Panc1 (cell line): ENCODE results near the gene TADA1. TPM values are rescaled to one million over a fixed set of nuclear protein-coding genes. Genes with fewer than 3 reads are reported as not detected.

Experiments used
- ATAC-seq: fragments of 200-7000 bp; cut with Tn5 transposase; 2 replicates; pipeline ENCODE4 v1.9.1; 2020; ENCODE audit warnings: mild to moderate bottlenecking, moderate library complexity
- BruUV-seq: library from RNA; stranded (reverse); fragments of 400-500 nt; replicated peaks from 2 replicates; lab custom pipeline; 2021; lab: Mats Ljungman, UMichigan
- CTCF ChIA-PET: fragments of 300-600 bp; sonication (Branson Sonifier 250); formaldehyde crosslinking; loops from one replicate; lab custom pipeline; 2022; ENCODE audit warnings: antibody characterized with exemption; lab: Charles Lee
- POLR2A ChIA-PET: fragments of 300-600 bp; sonication (Branson Sonifier 250); formaldehyde crosslinking; loops from one replicate; lab custom pipeline; 2022; ENCODE audit warnings: antibody characterized with exemption; lab: Charles Lee
- DNase-seq: peaks from one replicate; pipeline ENCODE4 v3.0.0-alpha.2; 2010; ENCODE audit warnings: low read depth, low spot score
- H3K27ac ChIP-seq: 2 replicates; pipeline ENCODE4 v1.5.1; 2011; ENCODE audit warnings: mild to moderate bottlenecking, low read length, inconsistent platforms
- H3K27me3 ChIP-seq: fragments of 200-500 bp; sonication (Bioruptor generic); 2 replicates; pipeline ENCODE4 v1.6.0; 2014; ENCODE audit warnings: low read length, inconsistent platforms; ENCODE audit not compliant: control insufficient read depth, insufficient read depth
- H3K36me3 ChIP-seq: fragments of 200-500 bp; sonication (Bioruptor generic); 2 replicates; pipeline ENCODE4 v1.5.1; 2014; ENCODE audit warnings: inconsistent platforms, mild to moderate bottlenecking, low read length, moderate library complexity; ENCODE audit not compliant: control insufficient read depth, insufficient read depth
- H3K4me1 ChIP-seq: 2 replicates; pipeline ENCODE4 v1.5.1; 2011; ENCODE audit warnings: inconsistent platforms, mild to moderate bottlenecking, low read length, moderate library complexity; ENCODE audit not compliant: control insufficient read depth, insufficient read depth
- H3K4me3 ChIP-seq, 2 experiments: 2 replicates each; pipeline ENCODE4 v1.5.1; 2011 to 2012; ENCODE audit warnings: low read depth in 2 of 2, low read length in 2 of 2, mild to moderate bottlenecking in 2 of 2, inconsistent platforms in 1 of 2, moderate library complexity in 1 of 2
- H3K9me3 ChIP-seq: fragments of 200-500 bp; sonication (Bioruptor generic); 2 replicates; pipeline ENCODE4 v1.5.1; 2014; ENCODE audit warnings: low read depth, mild to moderate bottlenecking, inconsistent platforms, low read length, moderate library complexity; ENCODE audit not compliant: control insufficient read depth, insufficient read depth
- POLR2AphosphoS5 ChIP-seq: IDR thresholded peaks from 2 replicates; pipeline ENCODE4 v1.6.1; 2012; ENCODE audit warnings: mild to moderate bottlenecking, low read depth, low read length, moderate library complexity
- SIN3A ChIP-seq: IDR thresholded peaks from 2 replicates; pipeline ENCODE4 v1.6.1; 2012; ENCODE audit warnings: low read depth, mild to moderate bottlenecking, low read length, moderate library complexity, borderline replicate concordance; ENCODE audit not compliant: insufficient read depth
- TCF7L2 ChIP-seq: IDR thresholded peaks from 2 replicates; pipeline ENCODE4 v1.6.1; 2011; ENCODE audit warnings: mild to moderate bottlenecking, low read depth, low read length, inconsistent platforms
- in situ Hi-C: cut with HindIII; loops from 2 replicates; pipeline ENCODE4 v1.10.0; 2016; ENCODE audit warnings: low sequenced_read_pairs, low pct_unique_long_range_greater_than_20kb
- intact Hi-C: fragments of 100-400 bp; cut with micrococcal nuclease; formaldehyde crosslinking; loops from one replicate; pipeline ENCODE4 v1.10.0; 2022; ENCODE audit not compliant: unreplicated experiment
- total RNA-seq: library from RNA; stranded (reverse); gene quantifications from one replicate; pipeline ENCODE4 v1.2.1, GENCODE V29; 2021; ENCODE audit not compliant: unreplicated experiment
- TF ChIP-seq, protein P1 (sequence below): fragments of 450-650 bp; IDR thresholded peaks from 2 replicates; pipeline ENCODE4 v1.5.1; 2017; ENCODE audit warnings: mild to moderate bottlenecking
- TF ChIP-seq, protein P2 (sequence below), 2 experiments: IDR thresholded peaks; 2 replicates each; pipeline ENCODE4 v1.6.1; 2011 to 2012; ENCODE audit warnings: low read depth in 2 of 2, control low read depth in 1 of 2, low read length in 1 of 2, mild to moderate bottlenecking in 1 of 2, moderate library complexity in 1 of 2; ENCODE audit not compliant: insufficient read depth in 1 of 2

TADA1 gene
- total RNA-seq, 1 experiment from 2014 or later, result 12.3 TPM

DNA sequence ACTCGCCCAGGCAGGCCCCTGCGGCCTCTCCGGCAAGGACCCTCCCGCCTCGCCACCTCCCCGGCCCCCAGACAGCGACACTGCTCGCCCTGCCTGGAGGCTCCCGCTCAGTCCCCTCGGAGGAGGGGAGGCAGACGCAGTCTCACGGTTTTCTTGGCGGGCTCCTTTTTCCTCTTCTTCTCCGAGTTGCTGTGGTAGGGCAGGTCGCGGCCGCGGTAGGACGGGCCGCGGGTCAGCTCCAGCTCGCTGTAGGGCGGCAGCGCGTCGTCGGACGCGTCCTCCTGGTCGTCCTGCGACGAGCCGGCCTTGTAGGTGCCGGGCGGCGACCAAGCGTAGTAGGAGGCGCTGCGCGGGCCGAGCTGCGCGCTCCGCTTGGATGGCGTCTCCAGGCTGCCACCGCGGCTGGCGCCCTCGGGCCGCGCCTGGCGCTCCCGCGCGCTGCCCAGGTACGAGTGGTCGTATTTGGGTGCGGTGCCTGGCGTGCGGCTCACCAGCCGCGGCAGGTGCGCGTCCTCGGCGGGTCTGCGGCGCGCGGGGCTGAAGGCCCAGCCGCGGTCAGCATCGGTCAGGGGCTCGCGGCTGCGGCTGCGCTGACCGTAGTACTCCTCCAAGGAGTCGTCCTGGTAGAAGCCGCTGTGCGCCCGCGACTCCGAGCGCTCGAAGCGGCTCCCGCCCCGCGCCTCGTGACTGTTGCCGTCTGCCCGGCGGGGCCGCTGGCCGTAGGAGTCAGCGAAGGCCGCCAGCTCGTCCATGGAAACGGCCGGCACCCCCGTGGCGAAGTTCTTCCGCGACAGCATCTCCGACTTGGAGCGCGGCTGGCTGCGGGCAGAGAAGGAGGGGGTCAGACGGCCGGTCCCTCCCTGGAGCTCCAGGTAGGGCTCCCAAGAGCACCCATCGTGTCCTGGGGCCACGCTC is 44.8 kb upstream of the TADA1 start:
- Histone ChIP-seq H3K27me3 (peaks cover 13% of the 10 kb centered on the region), H3K9me3 (no peaks in the 10 kb centered on the region), H3K4me1 (no peaks in the 10 kb centered on the region), H3K4me3 (no peak overlapping the region), H3K36me3 (no peaks in the 10 kb centered on the region), H3K27ac (no peak overlapping the region)
- in situ Hi-C loops, result no loop called here
- DNase-seq (no peak), ATAC-seq (no peak)
- intact Hi-C loops, result no loop called here
- BruUV-seq, result no TSS peak
- no peak for TF ChIP-seq TCF7L2
- TF ChIP-seq POLR2AphosphoS5, result no peak
- TF ChIP-seq, protein P1, sequence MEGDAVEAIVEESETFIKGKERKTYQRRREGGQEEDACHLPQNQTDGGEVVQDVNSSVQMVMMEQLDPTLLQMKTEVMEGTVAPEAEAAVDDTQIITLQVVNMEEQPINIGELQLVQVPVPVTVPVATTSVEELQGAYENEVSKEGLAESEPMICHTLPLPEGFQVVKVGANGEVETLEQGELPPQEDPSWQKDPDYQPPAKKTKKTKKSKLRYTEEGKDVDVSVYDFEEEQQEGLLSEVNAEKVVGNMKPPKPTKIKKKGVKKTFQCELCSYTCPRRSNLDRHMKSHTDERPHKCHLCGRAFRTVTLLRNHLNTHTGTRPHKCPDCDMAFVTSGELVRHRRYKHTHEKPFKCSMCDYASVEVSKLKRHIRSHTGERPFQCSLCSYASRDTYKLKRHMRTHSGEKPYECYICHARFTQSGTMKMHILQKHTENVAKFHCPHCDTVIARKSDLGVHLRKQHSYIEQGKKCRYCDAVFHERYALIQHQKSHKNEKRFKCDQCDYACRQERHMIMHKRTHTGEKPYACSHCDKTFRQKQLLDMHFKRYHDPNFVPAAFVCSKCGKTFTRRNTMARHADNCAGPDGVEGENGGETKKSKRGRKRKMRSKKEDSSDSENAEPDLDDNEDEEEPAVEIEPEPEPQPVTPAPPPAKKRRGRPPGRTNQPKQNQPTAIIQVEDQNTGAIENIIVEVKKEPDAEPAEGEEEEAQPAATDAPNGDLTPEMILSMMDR, result no peak
- TF ChIP-seq, protein P2, sequence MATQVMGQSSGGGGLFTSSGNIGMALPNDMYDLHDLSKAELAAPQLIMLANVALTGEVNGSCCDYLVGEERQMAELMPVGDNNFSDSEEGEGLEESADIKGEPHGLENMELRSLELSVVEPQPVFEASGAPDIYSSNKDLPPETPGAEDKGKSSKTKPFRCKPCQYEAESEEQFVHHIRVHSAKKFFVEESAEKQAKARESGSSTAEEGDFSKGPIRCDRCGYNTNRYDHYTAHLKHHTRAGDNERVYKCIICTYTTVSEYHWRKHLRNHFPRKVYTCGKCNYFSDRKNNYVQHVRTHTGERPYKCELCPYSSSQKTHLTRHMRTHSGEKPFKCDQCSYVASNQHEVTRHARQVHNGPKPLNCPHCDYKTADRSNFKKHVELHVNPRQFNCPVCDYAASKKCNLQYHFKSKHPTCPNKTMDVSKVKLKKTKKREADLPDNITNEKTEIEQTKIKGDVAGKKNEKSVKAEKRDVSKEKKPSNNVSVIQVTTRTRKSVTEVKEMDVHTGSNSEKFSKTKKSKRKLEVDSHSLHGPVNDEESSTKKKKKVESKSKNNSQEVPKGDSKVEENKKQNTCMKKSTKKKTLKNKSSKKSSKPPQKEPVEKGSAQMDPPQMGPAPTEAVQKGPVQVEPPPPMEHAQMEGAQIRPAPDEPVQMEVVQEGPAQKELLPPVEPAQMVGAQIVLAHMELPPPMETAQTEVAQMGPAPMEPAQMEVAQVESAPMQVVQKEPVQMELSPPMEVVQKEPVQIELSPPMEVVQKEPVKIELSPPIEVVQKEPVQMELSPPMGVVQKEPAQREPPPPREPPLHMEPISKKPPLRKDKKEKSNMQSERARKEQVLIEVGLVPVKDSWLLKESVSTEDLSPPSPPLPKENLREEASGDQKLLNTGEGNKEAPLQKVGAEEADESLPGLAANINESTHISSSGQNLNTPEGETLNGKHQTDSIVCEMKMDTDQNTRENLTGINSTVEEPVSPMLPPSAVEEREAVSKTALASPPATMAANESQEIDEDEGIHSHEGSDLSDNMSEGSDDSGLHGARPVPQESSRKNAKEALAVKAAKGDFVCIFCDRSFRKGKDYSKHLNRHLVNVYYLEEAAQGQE (IDR thresholded peaks at IDR 0.05; ENCODE audit: insufficient read depth in 1 of 2, low read depth in 2 of 2, low read length in 1 of 2), result no peak
- no peak for TF ChIP-seq SIN3A
- POLR2A ChIA-PET, result no interaction called here
- CTCF ChIA-PET, result no interaction called here

DNA sequence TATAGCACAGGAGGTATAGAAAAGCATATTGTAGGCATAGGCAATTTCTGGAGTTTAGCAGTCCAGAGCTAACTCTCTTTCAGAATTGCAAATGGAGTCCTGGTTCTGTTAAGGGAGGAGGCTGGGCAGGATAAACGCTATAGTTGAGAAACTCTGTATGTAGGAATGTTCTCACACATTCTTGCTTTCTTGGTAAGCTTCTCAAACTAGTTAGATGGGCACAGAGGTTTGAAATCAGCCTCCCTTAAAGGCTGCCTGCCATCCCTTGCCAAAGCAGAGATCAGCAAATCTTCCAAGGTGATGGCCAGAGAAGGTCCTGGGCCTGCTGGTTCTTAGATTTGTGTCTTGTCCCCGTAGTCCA is 42.9 kb upstream of the TADA1 start:
- Histone ChIP-seq H3K4me1 (no peaks in the 10 kb centered on the region), H3K9me3 (no peaks in the 10 kb centered on the region), H3K4me3 (no peak overlapping the region), H3K36me3 (no peaks in the 10 kb centered on the region), H3K27me3 (peaks cover 11% of the 10 kb centered on the region), H3K27ac (no peak overlapping the region)
- no TSS peak for BruUV-seq
- DNase-seq, result no peak
- intact Hi-C loops, result no loop called here
- ChIA-PET CTCF (interaction anchor here (0.7 to 0.9 kb wide), 2 partner anchors 138 to 206 kb away, joined by 3 to 5 read pairs; no protein-coding TSS in a partner anchor), POLR2A (no interaction called here)
- in situ Hi-C loops, result no loop called here
- ATAC-seq, result no peak
- TF ChIP-seq POLR2AphosphoS5, result no peak
- no peak for TF ChIP-seq TCF7L2
- TF ChIP-seq, protein P1, result no peak
- TF ChIP-seq, protein P2 (IDR thresholded peaks at IDR 0.05; ENCODE audit: insufficient read depth in 1 of 2, low read depth in 2 of 2, low read length in 1 of 2), result no peak
- no peak for TF ChIP-seq SIN3A
